IPS DF 6.9 (cell line): Measurements from ENCODE around the gene ERAP2.

Experiments used
- DNase-seq: peaks from one replicate; pipeline ENCODE4 v3.0.0-alpha.2; 2013; ENCODE audit warnings: low read depth, low spot score
- H3K27ac ChIP-seq: one replicate; pipeline ENCODE4 v1.5.1; 2013; ENCODE audit warnings: low read length, control low read depth
- H3K27me3 ChIP-seq: 2 replicates; pipeline ENCODE4 v1.6.1; 2013; ENCODE audit warnings: mild to moderate bottlenecking, low read length; ENCODE audit not compliant: control insufficient read depth, insufficient read depth
- H3K36me3 ChIP-seq: 2 replicates; pipeline ENCODE4 v1.6.1; 2013; ENCODE audit warnings: low read length; ENCODE audit not compliant: control insufficient read depth, insufficient read depth
- H3K4me1 ChIP-seq: 2 replicates; pipeline ENCODE4 v1.6.1; 2013; ENCODE audit warnings: low read length; ENCODE audit not compliant: control insufficient read depth, insufficient read depth
- H3K4me3 ChIP-seq: 2 replicates; pipeline ENCODE4 v1.5.1; 2013; ENCODE audit warnings: mild to moderate bottlenecking, low read length
- H3K9me3 ChIP-seq: 2 replicates; pipeline ENCODE4 v1.6.1; 2013; ENCODE audit warnings: low read length, inconsistent platforms; ENCODE audit not compliant: control insufficient read depth, insufficient read depth
- WGBS: extraction: QIAGEN DNeasy Blood & Tissue Kit; methylation state at CpG from one replicate; pipeline ENCODE4 v1.1.7; 2013; ENCODE audit warnings: mixed read lengths, missing lambda C conversion rate; ENCODE audit not compliant: insufficient read length, insufficient coverage; 5-methylcytosine and 5-hydroxymethylcytosine counted together

ERAP2 gene

DNA sequence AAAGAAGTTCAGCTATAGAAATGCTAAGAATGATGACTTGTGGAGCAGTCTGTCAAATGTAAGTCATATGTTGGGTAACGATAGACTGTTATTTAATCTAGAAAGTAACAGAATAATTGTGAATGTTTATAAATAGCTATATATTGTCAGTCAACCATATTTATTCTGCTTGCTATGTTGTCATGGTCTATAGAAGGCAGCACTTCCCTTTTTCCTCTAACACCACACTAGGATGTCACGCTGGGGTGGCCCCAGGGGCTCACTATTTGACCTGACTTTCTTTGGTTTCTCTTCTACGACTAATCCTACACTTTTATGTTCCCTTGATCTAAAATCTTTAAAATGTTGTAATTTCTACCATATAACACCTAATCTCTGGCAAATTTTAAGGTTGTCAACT, 20.5 kb downstream of the ERAP2 start:
- Histone ChIP-seq H3K27ac (no peak overlapping the region), H3K27me3 (no peaks in the 10 kb centered on the region), H3K36me3 (no peaks in the 10 kb centered on the region), H3K9me3 (no peaks in the 10 kb centered on the region), H3K4me1 (no peaks in the 10 kb centered on the region; the same call in 1 of the 2 replicates), H3K4me3 (no peak overlapping the region)
- no CpG with 5 or more reads among the region's 3 CpGs for WGBS
- DNase-seq: no peak

DNA sequence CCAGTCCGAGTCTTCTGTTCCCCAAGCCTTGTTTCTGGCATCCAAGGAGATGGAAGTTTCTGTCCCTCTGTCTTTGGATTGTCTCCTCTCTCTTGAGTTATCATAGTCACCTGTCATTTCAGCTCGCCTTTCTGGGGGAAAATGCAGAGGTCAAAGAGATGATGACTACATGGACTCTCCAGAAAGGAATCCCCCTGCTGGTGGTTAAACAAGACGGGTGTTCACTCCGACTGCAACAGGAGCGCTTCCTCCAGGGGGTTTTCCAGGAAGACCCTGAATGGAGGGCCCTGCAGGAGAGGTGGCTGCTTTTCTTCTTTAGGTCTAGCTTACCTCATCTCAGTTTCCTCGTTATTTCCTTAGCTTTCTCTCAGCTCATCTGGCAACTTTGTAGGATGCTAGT, 25.1 kb downstream of the ERAP2 start:
- no CpG with 5 or more reads among the region's 6 CpGs for WGBS
- Histone ChIP-seq H3K9me3 (no peaks in the 10 kb centered on the region), H3K4me3 (no peak overlapping the region), H3K27me3 (no peaks in the 10 kb centered on the region), H3K36me3 (no peaks in the 10 kb centered on the region), H3K4me1 (no peaks in the 10 kb centered on the region), H3K27ac (no peak overlapping the region)
- peak; percentile 13 for DNase-seq

DNA sequence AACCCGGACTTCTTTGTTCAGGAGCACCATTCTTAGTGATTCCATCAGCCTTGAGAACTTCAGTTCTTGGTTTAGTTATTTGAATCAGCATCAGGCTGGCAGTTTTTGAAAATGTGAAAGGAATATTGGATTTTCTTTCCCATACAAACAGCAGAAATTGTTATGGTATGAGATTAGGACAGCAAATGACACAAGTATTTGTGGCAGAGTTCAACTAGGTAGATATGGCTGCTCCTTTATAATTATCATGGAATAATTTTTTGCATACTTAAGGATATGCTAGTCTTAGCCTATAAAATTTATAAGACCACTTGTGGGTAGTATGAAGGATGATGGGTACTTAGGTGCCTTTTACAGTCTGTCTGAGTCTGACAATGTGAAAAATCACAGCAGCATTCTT, 25.5 kb downstream of the ERAP2 start:
- DNase-seq: no peak
- Histone ChIP-seq H3K27me3 (no peaks in the 10 kb centered on the region), H3K27ac (no peak overlapping the region), H3K36me3 (no peaks in the 10 kb centered on the region), H3K4me3 (no peak overlapping the region), H3K4me1 (no peaks in the 10 kb centered on the region), H3K9me3 (no peaks in the 10 kb centered on the region)
- no CpG with 5 or more reads among the region's 1 CpG for WGBS

DNA sequence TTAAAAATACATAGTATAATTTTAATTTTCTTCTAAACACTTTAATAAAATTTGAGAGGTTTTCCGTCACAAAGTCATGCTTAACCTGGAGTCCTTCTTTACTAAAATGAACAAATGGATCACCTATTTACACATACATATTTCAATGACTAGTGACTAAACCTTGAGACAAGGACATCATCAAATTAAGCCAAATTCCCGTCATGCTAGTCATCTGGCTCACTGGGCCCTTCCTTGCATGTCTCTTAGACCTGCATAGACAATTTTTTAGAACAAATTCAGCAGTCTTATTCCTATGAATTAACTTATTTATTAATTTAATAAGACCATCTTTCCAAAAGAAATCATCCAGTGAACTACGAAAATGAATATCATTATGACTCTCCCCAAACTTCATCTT, 26.6 kb downstream of the ERAP2 start:
- no peak overlapping the region for H3K4me3 ChIP-seq
- H3K27me3 ChIP-seq: no peaks in the 10 kb centered on the region
- no peaks in the 10 kb centered on the region for H3K4me1 ChIP-seq
- no peak for DNase-seq
- WGBS: no CpG with 5 or more reads among the region's 3 CpGs
- H3K36me3 ChIP-seq: no peaks in the 10 kb centered on the region
- no peaks in the 10 kb centered on the region for H3K9me3 ChIP-seq
- no peak overlapping the region for H3K27ac ChIP-seq

DNA sequence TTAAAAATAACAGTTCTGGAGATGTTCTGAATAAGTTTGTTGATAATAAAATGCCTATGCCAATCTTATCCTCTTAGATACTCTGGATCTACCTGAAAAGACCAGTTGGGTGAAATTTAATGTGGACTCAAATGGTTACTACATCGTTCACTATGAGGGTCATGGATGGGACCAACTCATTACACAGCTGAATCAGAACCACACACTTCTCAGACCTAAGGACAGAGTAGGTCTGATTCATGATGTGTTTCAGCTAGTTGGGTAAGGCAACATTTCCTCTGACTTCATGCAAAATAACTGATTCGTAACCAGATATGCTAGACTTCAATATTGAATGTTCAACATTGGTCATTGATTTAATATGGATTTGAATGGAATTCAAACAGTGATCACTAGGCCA, 27.0 kb downstream of the ERAP2 start:
- H3K9me3 ChIP-seq: no peaks in the 10 kb centered on the region
- H3K27me3 ChIP-seq: no peaks in the 10 kb centered on the region

DNA sequence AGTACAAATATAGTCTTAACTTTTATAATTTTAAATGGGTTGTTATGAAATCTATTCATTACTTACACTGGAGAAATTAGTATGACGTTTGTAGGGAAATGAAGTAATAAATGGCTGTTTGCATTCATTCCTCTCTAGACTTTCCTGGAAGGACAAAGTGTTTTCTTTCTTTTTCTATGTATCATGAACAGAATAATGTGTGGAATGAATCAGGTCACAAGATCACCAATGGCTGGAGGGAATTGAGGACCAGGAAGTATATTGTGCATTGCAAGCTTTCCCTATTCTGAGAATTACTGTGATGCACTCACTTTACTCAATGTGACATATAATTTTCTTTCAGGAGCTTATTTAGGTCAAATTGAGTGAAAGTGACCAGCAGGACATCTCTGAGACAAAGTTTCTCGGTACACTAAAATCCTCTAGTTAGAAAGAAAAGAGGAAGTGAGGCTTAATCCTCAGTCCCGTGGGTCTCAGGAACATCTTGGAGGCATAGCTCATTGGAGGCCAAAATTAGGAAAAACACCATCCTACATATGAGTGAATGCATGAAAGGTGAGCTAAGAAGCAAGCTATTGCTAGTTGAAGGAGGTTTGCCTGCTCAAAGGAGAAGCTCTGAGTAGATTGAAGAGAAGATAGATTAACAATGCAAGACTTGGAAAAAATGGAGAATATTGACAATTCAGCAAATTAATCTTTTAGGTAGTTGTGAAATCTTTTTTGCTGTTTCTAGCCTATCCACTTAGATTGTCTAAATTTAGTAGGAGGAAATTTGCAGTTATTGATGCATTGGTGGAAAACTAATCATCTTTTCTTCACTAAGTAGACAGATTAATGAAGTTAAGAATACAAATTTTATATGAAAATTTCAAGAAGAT, 28.0 kb downstream of the ERAP2 start:
- WGBS: 100% methylated on average over 1 of the region's 3 CpGs
- H3K4me1 ChIP-seq: no peaks in the 10 kb centered on the region
- no peaks in the 10 kb centered on the region for H3K27me3 ChIP-seq
- no peaks in the 10 kb centered on the region for H3K36me3 ChIP-seq
- H3K27ac ChIP-seq: no peak overlapping the region
- no peaks in the 10 kb centered on the region for H3K9me3 ChIP-seq
- no peak overlapping the region for H3K4me3 ChIP-seq
- DNase-seq: no peak

More for the DNA sequence above, 27.0 kb downstream of the ERAP2 start:
- no peak for DNase-seq
- no CpG with 5 or more reads among the region's 2 CpGs for WGBS
- H3K27ac ChIP-seq: no peak overlapping the region
- H3K4me1 ChIP-seq: no peaks in the 10 kb centered on the region
- H3K4me3 ChIP-seq: no peak overlapping the region
- no peaks in the 10 kb centered on the region for H3K36me3 ChIP-seq

DNA sequence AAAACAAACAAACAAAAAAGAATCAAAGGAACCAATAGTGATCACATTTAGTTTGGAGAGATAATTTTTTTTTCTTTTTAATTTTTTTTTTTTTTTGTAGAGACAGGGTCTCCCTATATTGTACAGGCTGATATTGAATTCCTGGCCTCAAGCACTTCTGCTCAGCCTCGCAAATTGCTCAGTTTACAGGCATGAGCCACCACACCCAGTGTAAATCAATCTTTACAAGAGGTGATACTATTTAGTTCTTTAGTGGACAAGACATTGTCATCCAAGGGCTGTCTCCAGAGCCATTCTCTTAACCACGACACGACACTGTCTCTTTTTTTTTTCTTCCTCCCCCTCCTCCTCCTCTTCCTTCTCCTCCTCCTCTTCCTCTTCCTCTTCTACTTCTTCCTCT, 29.6 kb downstream of the ERAP2 start:
- Histone ChIP-seq H3K27ac (no peak overlapping the region), H3K9me3 (no peaks in the 10 kb centered on the region), H3K36me3 (no peaks in the 10 kb centered on the region), H3K27me3 (no peaks in the 10 kb centered on the region), H3K4me3 (no peak overlapping the region), H3K4me1 (no peaks in the 10 kb centered on the region)
- DNase-seq: no peak
- no CpG with 5 or more reads among the region's 3 CpGs for WGBS

DNA sequence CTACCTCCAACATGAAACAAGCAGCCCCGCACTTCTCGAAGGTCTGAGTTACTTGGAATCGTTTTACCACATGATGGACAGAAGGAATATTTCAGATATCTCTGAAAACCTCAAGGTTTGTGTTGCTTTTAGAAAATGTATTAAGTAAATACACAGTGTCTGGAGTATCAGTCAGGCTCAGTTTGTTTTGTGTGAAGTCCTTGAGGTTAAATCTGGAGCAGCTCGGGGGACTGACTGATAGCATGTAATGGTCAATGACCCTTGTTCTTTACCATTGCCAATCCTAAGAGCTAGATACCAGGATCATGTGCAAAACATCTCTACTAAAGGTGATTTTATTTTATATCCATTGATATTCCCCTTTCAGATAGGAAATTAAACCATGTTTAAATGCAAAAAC, 32.7 kb downstream of the ERAP2 start:
- no peaks in the 10 kb centered on the region for H3K27me3 ChIP-seq
- H3K36me3 ChIP-seq: no peaks in the 10 kb centered on the region
- H3K9me3 ChIP-seq: no peaks in the 10 kb centered on the region
- no peak overlapping the region for H3K4me3 ChIP-seq
- WGBS: no CpG with 5 or more reads among the region's 4 CpGs
- no peaks in the 10 kb centered on the region for H3K4me1 ChIP-seq
- no peak overlapping the region for H3K27ac ChIP-seq
- no peak for DNase-seq

DNA sequence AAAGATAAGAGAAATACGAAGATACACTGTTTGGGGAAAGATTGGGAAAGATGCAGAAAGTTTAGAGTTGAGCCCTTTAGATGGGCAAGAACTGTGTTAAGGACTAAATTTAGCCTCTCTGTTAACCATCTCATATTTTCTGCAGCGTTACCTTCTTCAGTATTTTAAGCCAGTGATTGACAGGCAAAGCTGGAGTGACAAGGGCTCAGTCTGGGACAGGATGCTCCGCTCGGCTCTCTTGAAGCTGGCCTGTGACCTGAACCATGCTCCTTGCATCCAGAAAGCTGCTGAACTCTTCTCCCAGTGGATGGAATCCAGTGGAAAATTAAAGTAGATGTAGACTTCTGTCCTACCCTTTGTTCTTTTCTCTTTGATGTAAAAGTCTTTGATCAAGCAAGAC, 33.1 kb downstream of the ERAP2 start:
- H3K27me3 ChIP-seq: no peaks in the 10 kb centered on the region
- H3K36me3 ChIP-seq: no peaks in the 10 kb centered on the region
- no peaks in the 10 kb centered on the region for H3K4me1 ChIP-seq
- DNase-seq: no peak
- H3K9me3 ChIP-seq: no peaks in the 10 kb centered on the region
- no peak overlapping the region for H3K27ac ChIP-seq
- WGBS: no CpG with 5 or more reads among the region's 4 CpGs
- no peak overlapping the region for H3K4me3 ChIP-seq

DNA sequence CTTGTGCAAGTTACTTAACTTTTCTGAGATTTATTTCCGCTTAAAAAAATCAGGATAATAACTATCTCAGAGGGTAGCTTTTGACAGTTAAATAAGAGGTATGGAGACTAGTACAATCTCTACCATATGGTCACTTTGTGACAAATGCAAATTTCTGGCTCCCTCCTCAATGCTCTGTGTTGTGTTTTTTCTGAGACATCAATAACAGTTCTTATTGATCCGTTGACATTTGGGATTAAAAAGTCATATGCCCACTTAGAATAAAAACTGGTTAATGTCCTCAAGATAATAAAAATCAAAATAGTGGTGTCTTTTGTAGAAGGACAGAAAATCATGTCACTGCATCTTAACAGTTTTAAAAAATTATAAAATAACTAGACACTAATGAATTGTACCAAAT, 34.8 kb downstream of the ERAP2 start:
- WGBS: no CpG with 5 or more reads among the region's 2 CpGs
- Histone ChIP-seq H3K27me3 (no peaks in the 10 kb centered on the region), H3K4me1 (no peaks in the 10 kb centered on the region), H3K36me3 (no peaks in the 10 kb centered on the region), H3K9me3 (no peaks in the 10 kb centered on the region), H3K4me3 (no peak overlapping the region), H3K27ac (no peak overlapping the region)
- no peak for DNase-seq

DNA sequence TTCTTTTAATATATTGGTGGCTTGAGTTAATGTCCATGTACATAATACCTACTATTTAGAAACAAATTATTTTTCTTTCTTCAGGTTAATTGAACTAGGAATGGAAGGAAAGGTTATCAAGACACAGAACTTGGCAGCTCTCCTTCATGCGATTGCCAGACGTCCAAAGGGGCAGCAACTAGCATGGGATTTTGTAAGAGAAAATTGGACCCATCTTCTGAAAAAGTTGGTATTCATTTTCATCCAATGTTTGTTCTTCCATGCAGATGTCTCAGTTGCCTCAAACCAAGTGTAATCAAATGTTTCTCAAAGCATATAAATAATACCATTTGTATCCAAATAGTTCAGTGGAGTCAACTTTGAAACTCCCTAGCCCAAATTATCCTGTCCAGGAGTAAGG, 36.9 kb downstream of the ERAP2 start:
- Histone ChIP-seq H3K9me3 (no peaks in the 10 kb centered on the region), H3K4me3 (no peak overlapping the region), H3K27ac (no peak overlapping the region), H3K4me1 (no peaks in the 10 kb centered on the region), H3K36me3 (no peaks in the 10 kb centered on the region), H3K27me3 (no peaks in the 10 kb centered on the region)
- no CpG with 5 or more reads among the region's 2 CpGs for WGBS
- DNase-seq: no peak
